NB4 (cell line): Measurements from ENCODE around the gene ANKH.

Experiments used
- MYC ChIP-seq: IDR thresholded peaks from 2 replicates; pipeline ENCODE4 v1.6.1; 2011; ENCODE audit warnings: low read depth, low read length
- POLR2A ChIP-seq: IDR thresholded peaks from 2 replicates; pipeline ENCODE4 v1.6.1; 2011; ENCODE audit warnings: mild to moderate bottlenecking; ENCODE audit not compliant: insufficient read length; ENCODE audit errors: extremely low read depth
- TF ChIP-seq, protein P1 (sequence below): IDR thresholded peaks from one replicate; pipeline ENCODE4 v1.5.1; 2012; ENCODE audit warnings: low read depth, low read length
- TF ChIP-seq, protein P2 (sequence below): IDR thresholded peaks from 2 replicates; pipeline ENCODE4 v1.6.1; 2011; ENCODE audit warnings: low read depth, low read length

DNA sequence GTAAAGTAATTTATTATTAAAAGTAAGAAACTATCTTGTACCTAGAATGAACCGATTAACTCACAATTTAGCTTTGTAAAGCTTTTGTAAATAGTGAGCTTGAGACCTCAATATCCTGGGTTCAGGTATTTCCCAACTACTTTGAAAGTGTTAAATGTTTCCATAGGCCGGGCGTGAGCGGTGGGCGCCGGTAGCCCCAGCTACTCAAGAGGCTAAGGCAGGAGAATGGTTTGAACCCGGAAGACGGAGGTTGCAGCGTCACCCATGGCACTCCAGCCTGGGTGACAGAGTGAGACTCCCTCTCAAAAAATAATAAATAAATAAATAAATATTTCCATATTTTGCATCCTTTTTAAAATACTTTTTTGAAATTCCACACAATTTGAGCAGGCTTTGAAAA lies 1.5 kb upstream of the ANKH start:
- TF ChIP-seq, protein P1, sequence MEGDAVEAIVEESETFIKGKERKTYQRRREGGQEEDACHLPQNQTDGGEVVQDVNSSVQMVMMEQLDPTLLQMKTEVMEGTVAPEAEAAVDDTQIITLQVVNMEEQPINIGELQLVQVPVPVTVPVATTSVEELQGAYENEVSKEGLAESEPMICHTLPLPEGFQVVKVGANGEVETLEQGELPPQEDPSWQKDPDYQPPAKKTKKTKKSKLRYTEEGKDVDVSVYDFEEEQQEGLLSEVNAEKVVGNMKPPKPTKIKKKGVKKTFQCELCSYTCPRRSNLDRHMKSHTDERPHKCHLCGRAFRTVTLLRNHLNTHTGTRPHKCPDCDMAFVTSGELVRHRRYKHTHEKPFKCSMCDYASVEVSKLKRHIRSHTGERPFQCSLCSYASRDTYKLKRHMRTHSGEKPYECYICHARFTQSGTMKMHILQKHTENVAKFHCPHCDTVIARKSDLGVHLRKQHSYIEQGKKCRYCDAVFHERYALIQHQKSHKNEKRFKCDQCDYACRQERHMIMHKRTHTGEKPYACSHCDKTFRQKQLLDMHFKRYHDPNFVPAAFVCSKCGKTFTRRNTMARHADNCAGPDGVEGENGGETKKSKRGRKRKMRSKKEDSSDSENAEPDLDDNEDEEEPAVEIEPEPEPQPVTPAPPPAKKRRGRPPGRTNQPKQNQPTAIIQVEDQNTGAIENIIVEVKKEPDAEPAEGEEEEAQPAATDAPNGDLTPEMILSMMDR: no peak
- TF ChIP-seq MYC (no peak), POLR2A (no peak)
- TF ChIP-seq, protein P2, sequence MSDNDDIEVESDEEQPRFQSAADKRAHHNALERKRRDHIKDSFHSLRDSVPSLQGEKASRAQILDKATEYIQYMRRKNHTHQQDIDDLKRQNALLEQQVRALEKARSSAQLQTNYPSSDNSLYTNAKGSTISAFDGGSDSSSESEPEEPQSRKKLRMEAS: no peak
